Small intestine (tissue), 7 donors: Measurements from ENCODE around the gene ABCB9. TPM values are rescaled to one million over a fixed set of nuclear protein-coding genes. Genes with fewer than 3 reads are reported as not detected.

Source experiments
- DNase-seq, 2 donors: peaks; one replicate each; pipeline versions ENCODE4 v3.0.0 to v3.0.0-alpha.2; 2013
- FAIRE-seq: peaks from 2 replicates; lab custom pipeline; 2012; peaks lifted over from hg19 to GRCh38; lab: Jason Lieb, UNC
- H3K27ac ChIP-seq, 3 donors: one replicate each; pipeline ENCODE4 v1.5.1; 2013; ENCODE audit warnings: low read length in 2 of 3, mild to moderate bottlenecking in 2 of 3, control low read depth in 1 of 3, inconsistent platforms in 1 of 3, low read depth in 1 of 3, moderate library complexity in 1 of 3
- H3K27me3 ChIP-seq, 3 donors: one replicate each; pipeline ENCODE4 v1.6.1; 2013; ENCODE audit warnings: low read length in 3 of 3, inconsistent platforms in 1 of 3; ENCODE audit not compliant: control insufficient read depth in 3 of 3, insufficient read depth in 3 of 3
- H3K36me3 ChIP-seq, 3 donors: one replicate each; pipeline ENCODE4 v1.6.1; 2013; ENCODE audit warnings: low read length in 3 of 3, inconsistent platforms in 1 of 3, low read depth in 1 of 3, mild to moderate bottlenecking in 1 of 3, moderate library complexity in 1 of 3; ENCODE audit not compliant: control insufficient read depth in 3 of 3, insufficient read depth in 2 of 3
- H3K4me1 ChIP-seq, 3 donors: one replicate each; pipeline ENCODE4 v1.6.1; 2013; ENCODE audit warnings: low read length in 2 of 3, inconsistent platforms in 1 of 3, low read depth in 1 of 3, mild to moderate bottlenecking in 1 of 3, moderate library complexity in 1 of 3; ENCODE audit not compliant: control insufficient read depth in 3 of 3, insufficient read depth in 2 of 3
- H3K4me3 ChIP-seq, 3 donors: one replicate each; pipeline ENCODE4 v1.5.1; 2013; ENCODE audit warnings: low read length in 3 of 3, control low read depth in 1 of 3, inconsistent platforms in 1 of 3, low read depth in 1 of 3, mild to moderate bottlenecking in 1 of 3, moderate library complexity in 1 of 3
- H3K9me3 ChIP-seq, 2 donors: one replicate each; pipeline ENCODE4 v1.6.1; 2013; ENCODE audit warnings: low read depth in 1 of 2, low read length in 1 of 2; ENCODE audit not compliant: control insufficient read depth in 2 of 2, insufficient read depth in 1 of 2
- WGBS, 3 donors: extraction: QIAGEN DNeasy Blood & Tissue Kit; methylation state at CpG; one replicate each; pipeline ENCODE4 v1.1.7; 2013; 5-methylcytosine and 5-hydroxymethylcytosine counted together
- polyA plus RNA-seq, 4 donors: library from polyadenylated mRNA; stranded (reverse) in 3 of 4; unstranded in 1 of 4; fragments of 200-250 nt in 3 of 4; fragments of 120-200 nt in 1 of 4; gene quantifications; one replicate each; pipeline versions ENCODE4 v1.2.1 to v1.2.3, GENCODE V29; 2013
- donor health status: healthy with polysubstance abuse.
- donor health status: control.
- donor health status: control.
- donor health status: Bipolar disorder and iron deficiency.
- donor health status: healthy.

ABCB9 gene
- polyA plus RNA-seq, 4 donors: 2.5 to 6.6 (median 4.7) TPM

GRCh38 chr12:122997343-122998250, 31.3 kb upstream of the ABCB9 start:
- WGBS, 3 donors: 91 to 97% (median 94%) methylated on average over 25 of the region's 25 CpGs

GRCh38 chr12:122996621-122997342, 30.5 kb upstream of the ABCB9 start:
- Histone ChIP-seq H3K27me3 (no peaks in the 10 kb centered on the region), H3K36me3 (peaks cover 0 to 67% (median 0%) of the 10 kb centered on the region in 3 donors), H3K27ac (no peak overlapping the region), H3K9me3 (no peaks in the 10 kb centered on the region), H3K4me3 (no peak overlapping the region), H3K4me1 (peaks cover 0 to 22% (median 0%) of the 10 kb centered on the region in 3 donors)
- 91 to 93% (median 91%) methylated on average over 15 to 16 of the region's 16 CpGs for WGBS, 3 donors
- no peak for FAIRE-seq
- no peak for DNase-seq

More at GRCh38 chr12:122997343-122998250, 31.3 kb upstream of the ABCB9 start:
- no peaks in the 10 kb centered on the region for H3K27me3 ChIP-seq
- H3K4me3 ChIP-seq: no peak overlapping the region
- DNase-seq (no peak), FAIRE-seq (no peak)
- H3K36me3 ChIP-seq: peaks cover 0 to 60% (median 0%) of the 10 kb centered on the region in 3 donors
- no peaks in the 10 kb centered on the region for H3K9me3 ChIP-seq
- H3K27ac ChIP-seq: no peak overlapping the region
- H3K4me1 ChIP-seq: peaks cover 0 to 19% (median 0%) of the 10 kb centered on the region in 3 donors

DNA sequence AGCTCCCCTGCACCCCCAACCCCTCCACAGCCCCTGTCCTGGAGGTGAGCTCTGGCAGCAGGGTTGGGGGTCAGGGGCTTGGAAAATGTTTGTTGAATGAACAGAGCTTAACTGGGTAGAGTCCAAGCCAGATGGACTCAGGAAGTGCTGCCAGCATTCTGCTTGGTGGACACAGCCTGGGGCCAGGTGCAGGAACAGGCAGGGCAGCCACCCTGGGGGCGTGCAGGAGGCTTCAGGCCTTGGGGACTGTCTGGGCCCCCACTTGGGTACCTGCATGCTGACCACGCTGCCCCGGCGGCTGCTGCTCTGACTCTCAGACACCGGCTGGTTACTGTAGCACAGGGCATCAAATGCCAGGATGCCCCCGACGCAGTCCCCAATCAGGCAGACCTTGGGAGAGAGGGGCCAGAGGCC, 29.9 kb upstream of the ABCB9 start:
- peaks cover 0 to 73% (median 0%) of the 10 kb centered on the region in 3 donors for H3K36me3 ChIP-seq
- 81 to 94% (median 93%) methylated on average over 6 to 7 of the region's 7 CpGs for WGBS, 3 donors
- FAIRE-seq (no peak), DNase-seq (no peak)
- H3K9me3 ChIP-seq: no peaks in the 10 kb centered on the region
- H3K27me3 ChIP-seq: no peaks in the 10 kb centered on the region
- H3K4me1 ChIP-seq: peaks cover 0 to 20% (median 0%) of the 10 kb centered on the region in 3 donors
- no peak overlapping the region for H3K27ac ChIP-seq
- H3K4me3 ChIP-seq: no peak overlapping the region

DNA sequence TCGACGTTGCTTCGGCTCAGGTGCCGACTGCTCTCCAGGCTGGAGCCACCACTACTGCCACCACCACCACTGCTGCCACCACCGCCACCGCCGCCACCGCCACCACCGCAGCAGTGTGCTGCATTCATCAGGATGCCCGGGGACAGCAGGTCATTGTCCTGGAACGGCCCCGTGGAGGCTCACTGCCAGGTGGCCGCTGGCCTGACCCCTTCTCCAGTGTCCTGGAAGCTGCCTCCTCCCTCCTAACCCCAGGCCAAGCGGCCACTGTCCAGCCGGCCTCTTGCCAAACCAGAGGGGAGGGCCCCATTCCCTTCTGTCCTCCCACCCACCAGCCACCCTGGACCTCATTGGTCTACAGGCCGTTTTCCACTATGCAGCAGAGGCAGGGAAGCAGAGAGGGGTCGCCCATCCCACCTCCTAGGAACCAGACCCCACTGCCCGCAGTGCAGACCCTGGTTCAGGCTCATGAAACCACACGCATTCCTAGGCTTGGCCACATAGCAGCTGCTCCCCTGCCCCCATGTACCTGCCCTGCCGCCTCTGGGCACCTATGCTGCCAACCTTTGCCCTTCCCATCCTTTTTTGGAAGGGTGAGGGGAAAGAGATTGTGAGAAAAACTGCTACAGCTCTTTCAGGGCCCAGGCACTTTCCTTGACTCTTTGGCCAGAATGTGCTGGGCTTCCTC, 29.4 kb upstream of the ABCB9 start:
- Histone ChIP-seq H3K27ac (no peak overlapping the region), H3K27me3 (no peaks in the 10 kb centered on the region), H3K4me1 (peaks cover 0 to 17% (median 0%) of the 10 kb centered on the region in 3 donors), H3K36me3 (peaks cover 0 to 72% (median 0%) of the 10 kb centered on the region in 3 donors), H3K4me3 (no peak overlapping the region), H3K9me3 (no peaks in the 10 kb centered on the region)
- FAIRE-seq: no peak
- WGBS, 3 donors: 75 to 80% (median 77%) methylated on average over 19 to 20 of the region's 20 CpGs
- DNase-seq: no peak

GRCh38 chr12:122994781-122995502, 28.7 kb upstream of the ABCB9 start:
- no peak for DNase-seq
- H3K27ac ChIP-seq: no peak overlapping the region

DNA sequence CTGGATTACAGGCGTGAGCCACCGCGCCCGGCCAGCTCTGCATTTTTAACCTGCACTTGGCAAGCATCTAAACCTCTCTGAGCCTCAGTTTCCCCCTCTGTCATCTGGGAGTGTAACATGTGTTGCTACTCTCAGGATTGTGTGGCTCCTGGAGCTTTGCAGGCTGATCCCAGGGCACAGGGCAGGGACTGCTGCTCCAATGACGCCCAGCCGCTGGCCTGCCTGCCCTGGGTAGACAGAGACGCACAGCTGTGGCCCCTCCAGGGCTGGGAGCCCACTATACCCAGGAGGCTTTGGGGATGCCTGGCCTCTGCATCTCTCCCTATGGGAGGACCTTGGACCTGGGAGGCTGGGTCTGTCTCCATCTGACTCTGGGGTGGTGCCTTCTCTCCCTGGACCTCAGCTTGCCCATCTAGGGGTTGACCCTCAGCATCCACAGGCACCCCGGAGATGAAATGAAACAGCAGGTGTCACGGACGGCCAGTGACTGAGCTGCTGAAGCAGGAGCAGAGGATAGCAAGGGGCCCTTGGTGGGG, 27.9 kb upstream of the ABCB9 start:
- DNase-seq (peak in 1 of 2 donors; percentile 21), FAIRE-seq (no peak)
- H3K27me3 ChIP-seq: no peaks in the 10 kb centered on the region
- peaks cover 0 to 17% (median 0%) of the 10 kb centered on the region in 3 donors for H3K4me1 ChIP-seq
- peaks cover 0 to 69% (median 0%) of the 10 kb centered on the region in 3 donors for H3K36me3 ChIP-seq
- H3K4me3 ChIP-seq: no peak overlapping the region
- H3K27ac ChIP-seq: peak overlapping the region in 2 of 3 donors; percentile 36 to 85
- WGBS, 3 donors: 67 to 85% (median 75%) methylated on average over 10 of the region's 10 CpGs
- H3K9me3 ChIP-seq: no peaks in the 10 kb centered on the region

More at GRCh38 chr12:122994781-122995502, 28.7 kb upstream of the ABCB9 start:
- no peak for FAIRE-seq
- no peak overlapping the region for H3K4me3 ChIP-seq
- peaks cover 0 to 72% (median 0%) of the 10 kb centered on the region in 3 donors for H3K36me3 ChIP-seq
- 90 to 92% (median 91%) methylated on average over 12 to 13 of the region's 13 CpGs for WGBS, 3 donors
- peaks cover 0 to 17% (median 0%) of the 10 kb centered on the region in 3 donors for H3K4me1 ChIP-seq
- no peaks in the 10 kb centered on the region for H3K27me3 ChIP-seq
- H3K9me3 ChIP-seq: no peaks in the 10 kb centered on the region

GRCh38 chr12:122992386-122992785, 26.1 kb upstream of the ABCB9 start:
- Histone ChIP-seq H3K9me3 (no peaks in the 10 kb centered on the region), H3K4me3 (no peak overlapping the region), H3K36me3 (peaks cover 0 to 73% (median 3%) of the 10 kb centered on the region in 3 donors), H3K27me3 (no peaks in the 10 kb centered on the region), H3K27ac (no peak overlapping the region), H3K4me1 (peaks cover 0 to 17% (median 0%) of the 10 kb centered on the region in 3 donors)
- 85 to 94% (median 92%) methylated on average over 19 of the region's 19 CpGs for WGBS, 3 donors
- FAIRE-seq (no peak), DNase-seq (no peak)
